DND-41 (cell line): ENCODE results near the gene ATG9B.

Source experiments
- EZH2 ChIP-seq: IDR thresholded peaks from 3 replicates; pipeline ENCODE4 v1.6.1; 2012; ENCODE audit warnings: borderline replicate concordance, low read depth, mild to moderate bottlenecking, moderate library complexity, low read length, inconsistent platforms; ENCODE audit not compliant: severe bottlenecking
- TF ChIP-seq, protein P1 (sequence below): IDR thresholded peaks from 2 replicates; pipeline ENCODE4 v1.5.1; 2012; ENCODE audit warnings: borderline replicate concordance, low read length, moderate library complexity, mild to moderate bottlenecking; ENCODE audit not compliant: poor library complexity, severe bottlenecking; ENCODE audit errors: extremely low read depth

DNA sequence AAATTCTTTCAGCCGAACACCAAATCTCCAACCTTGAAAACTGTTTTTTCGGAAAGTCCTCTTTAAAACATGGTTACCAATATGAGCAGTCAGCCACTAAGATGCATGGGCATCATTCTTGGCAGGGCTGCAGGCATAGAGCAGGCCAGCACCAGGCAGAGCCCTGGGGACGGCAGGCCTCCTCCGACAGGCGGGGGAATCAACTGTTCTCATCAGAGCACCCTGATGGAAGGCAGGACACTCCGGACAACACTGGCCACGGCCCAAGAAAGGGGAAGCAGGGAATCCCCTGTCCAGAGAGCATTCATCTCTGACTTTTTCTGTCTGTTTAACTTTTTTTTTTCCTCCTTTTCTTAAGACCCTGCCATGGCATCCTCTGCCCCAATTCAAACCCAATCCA lies 34.8 kb downstream of the ATG9B start:
- TF ChIP-seq, protein P1, sequence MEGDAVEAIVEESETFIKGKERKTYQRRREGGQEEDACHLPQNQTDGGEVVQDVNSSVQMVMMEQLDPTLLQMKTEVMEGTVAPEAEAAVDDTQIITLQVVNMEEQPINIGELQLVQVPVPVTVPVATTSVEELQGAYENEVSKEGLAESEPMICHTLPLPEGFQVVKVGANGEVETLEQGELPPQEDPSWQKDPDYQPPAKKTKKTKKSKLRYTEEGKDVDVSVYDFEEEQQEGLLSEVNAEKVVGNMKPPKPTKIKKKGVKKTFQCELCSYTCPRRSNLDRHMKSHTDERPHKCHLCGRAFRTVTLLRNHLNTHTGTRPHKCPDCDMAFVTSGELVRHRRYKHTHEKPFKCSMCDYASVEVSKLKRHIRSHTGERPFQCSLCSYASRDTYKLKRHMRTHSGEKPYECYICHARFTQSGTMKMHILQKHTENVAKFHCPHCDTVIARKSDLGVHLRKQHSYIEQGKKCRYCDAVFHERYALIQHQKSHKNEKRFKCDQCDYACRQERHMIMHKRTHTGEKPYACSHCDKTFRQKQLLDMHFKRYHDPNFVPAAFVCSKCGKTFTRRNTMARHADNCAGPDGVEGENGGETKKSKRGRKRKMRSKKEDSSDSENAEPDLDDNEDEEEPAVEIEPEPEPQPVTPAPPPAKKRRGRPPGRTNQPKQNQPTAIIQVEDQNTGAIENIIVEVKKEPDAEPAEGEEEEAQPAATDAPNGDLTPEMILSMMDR, result no peak
- TF ChIP-seq EZH2, result no peak
